ENCODE data around the gene S100A12.

The S100A12 gene

DNA sequence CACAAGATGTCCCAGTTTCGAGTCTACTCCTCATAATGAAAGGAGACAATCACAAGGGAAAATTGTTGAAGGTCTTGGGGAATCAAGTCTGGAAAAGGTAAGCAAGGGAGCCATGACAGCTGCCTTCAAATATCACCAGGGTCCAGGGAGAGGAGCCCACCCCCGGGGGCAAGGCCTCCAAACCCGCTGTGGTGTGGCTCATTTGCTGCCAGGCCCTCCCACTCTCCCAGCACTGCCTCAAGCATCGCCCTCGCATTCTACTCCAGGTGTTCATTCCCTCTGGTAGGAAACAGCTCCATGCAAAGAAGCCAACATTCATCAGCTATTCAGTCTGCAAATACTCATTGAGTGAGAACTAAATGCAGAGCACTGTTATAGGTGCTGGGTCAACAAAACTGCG lies 9.2 kb downstream of the S100A12 start:
- TF ChIP-seq, protein P1, sequence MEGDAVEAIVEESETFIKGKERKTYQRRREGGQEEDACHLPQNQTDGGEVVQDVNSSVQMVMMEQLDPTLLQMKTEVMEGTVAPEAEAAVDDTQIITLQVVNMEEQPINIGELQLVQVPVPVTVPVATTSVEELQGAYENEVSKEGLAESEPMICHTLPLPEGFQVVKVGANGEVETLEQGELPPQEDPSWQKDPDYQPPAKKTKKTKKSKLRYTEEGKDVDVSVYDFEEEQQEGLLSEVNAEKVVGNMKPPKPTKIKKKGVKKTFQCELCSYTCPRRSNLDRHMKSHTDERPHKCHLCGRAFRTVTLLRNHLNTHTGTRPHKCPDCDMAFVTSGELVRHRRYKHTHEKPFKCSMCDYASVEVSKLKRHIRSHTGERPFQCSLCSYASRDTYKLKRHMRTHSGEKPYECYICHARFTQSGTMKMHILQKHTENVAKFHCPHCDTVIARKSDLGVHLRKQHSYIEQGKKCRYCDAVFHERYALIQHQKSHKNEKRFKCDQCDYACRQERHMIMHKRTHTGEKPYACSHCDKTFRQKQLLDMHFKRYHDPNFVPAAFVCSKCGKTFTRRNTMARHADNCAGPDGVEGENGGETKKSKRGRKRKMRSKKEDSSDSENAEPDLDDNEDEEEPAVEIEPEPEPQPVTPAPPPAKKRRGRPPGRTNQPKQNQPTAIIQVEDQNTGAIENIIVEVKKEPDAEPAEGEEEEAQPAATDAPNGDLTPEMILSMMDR (IDR thresholded peaks at IDR 0.05): no peak

DNA sequence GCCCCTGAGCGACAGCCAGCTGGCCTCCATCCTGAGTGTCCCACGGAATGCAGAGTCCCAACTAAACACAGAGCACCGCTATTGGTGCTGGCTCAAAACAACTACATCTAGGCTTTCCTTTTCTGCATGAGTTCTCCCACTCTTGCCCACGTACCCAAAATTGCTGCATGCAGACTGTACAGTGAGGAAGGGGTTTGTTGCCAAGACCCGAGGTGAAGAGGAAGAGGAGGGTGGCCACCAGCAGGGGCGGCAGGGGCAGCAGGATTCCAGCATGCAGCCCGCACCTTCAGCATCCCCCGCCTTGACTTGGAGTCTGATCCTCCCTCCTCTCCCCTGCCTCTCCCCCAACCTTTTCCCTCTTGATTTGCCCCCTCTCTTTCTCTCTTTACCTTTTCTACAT lies 9.7 kb downstream of the S100A12 start:
- TF ChIP-seq, protein P1 (IDR thresholded peaks at IDR 0.05): no peak

DNA sequence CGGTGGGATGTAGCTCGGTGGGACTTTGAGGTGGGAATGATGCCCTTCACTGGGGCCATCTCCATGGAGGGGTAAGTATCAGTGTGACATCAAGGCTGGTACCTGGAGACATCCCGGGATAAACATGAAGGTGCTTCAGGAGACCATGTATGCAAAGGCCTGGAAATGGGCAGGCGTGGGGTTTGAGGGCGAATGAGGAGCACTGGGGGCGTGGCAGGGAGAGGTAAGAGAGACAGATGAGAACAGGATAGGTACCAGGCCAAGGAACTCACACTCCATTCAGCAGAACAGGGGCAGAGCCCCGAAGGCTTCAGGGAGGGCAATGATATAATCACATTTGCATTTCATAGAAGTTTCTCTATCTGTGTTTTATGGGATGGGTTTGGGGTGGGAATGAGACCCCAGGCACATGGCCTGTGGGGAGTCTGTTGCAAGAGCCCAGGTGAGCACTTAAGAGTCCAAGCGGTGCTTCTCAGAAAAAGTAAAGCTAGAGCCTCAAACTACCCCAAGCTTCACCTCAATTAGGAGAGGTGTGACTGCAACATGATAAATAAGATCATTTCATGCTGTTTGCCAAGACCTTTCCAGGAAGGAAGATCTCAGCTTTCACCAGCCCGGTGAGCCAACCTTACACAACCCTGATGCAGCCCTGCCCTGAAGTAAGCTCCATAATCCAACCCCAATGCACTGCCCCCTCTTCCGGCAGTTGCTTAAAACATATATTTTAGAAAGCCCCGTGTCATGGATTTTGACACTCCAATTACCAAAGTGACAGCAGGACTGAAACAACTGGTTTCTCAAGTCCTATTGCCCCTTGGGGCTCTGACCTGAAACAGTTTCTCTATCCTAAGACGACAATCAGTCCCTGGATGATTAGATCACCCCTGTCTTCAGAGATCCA lies 10.4 kb downstream of the S100A12 start:
- TF ChIP-seq, protein P1 (IDR thresholded peaks at IDR 0.05): no peak

DNA sequence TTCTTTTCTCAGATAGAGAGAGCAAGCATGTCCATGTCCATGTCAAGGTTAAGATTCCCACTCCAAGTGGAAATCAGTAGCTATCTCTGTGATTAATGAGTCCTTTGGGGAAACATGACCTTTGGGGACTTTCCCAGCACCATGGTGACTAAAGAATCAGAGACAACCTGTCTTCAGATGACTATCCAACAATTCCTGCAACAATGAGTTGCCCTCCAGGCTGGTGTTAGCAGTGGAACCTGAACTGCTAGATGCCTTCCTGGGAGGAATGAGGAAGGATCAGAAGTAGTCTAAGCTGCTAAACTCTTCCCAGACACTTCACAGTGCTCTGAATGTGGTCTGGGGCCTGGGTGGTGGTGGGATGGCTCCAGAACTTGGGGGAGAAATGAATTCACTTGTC lies 11.3 kb downstream of the S100A12 start:
- TF ChIP-seq, protein P1 (IDR thresholded peaks at IDR 0.05): no peak

DNA sequence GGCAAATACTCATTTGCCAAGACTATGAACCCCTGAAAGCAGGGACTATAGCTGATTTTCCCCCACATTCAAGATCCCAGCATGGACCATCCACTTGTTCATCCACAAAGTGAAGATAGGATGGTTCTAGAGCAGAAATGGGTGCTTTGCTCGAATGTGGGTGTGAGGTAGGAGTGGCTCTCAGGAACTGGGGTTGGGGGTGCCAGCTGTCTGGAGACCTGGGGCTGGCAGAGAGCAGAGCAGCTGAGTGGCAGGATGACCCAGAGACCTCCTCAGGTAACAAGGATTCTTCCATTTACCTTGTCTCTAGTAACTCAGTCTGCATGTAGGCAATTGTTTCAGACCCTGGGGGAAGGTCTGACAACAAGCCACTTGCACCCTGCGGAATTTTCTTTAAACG lies 11.8 kb downstream of the S100A12 start:
- TF ChIP-seq, protein P1 (IDR thresholded peaks at IDR 0.05): no peak

DNA sequence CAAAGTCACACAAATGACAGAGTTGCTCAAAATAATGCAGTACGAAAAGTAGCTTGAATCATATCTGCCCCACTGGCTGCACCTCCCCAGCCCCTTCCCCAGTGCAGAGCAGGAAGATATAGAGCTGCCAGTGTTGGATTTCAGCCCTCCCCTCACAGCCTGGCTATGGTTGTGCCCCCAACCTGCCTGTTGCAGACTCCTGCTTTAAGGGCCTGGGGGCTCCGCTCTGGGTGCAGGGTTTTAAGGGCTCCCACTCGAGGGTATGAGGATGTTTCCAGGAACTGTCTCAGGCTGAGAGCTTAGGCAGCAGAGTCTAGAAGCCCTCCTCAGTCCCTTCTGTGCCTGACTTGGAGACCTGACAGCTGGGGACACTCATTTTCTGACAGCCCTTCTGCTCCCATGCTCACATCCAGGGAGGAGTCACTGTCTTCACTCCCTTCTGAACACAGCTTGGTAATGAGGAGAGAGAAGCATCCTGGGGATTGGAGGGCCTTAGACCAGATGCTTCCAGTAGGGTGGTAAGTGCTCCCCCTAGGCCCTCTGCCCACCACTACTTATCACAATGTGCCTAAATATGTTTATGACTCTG lies 13.1 kb downstream of the S100A12 start:
- TF ChIP-seq, protein P1 (IDR thresholded peaks at IDR 0.05): no peak

DNA sequence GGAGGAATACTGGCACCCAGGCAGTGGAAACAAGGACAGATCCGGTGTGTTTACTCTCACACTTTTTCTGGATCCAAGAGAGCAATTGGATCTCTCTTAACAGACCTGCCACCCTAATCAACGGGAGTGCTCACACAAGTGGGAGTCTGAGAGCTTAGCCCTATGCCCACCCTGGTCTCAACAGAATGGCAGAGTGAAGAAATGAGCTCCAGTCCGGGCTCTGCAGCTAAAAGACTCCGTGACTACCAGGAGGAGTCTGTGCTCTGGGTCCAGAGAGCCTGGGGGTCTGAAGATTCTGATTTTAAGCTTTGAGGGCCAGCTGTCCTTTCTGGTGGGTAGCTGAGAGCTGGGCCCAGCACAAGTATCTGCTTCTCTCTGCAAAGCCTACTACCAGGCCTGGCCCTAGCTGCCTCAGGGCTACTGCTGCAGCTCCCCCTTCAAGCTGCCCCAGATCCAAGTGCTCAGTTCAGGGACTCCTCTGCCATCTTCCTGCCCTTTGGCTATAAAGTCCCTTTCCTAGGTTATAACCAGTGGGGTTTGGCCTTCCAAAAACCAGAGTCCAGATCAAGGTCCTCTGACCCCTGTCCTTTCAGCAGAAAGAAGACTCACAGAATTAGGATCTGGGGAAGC lies 13.8 kb downstream of the S100A12 start:
- TF ChIP-seq, protein P1 (IDR thresholded peaks at IDR 0.05): no peak

Measured in LNCAP (cell line).